ENCODE results near the gene OSCP1.

Gene OSCP1

DNA sequence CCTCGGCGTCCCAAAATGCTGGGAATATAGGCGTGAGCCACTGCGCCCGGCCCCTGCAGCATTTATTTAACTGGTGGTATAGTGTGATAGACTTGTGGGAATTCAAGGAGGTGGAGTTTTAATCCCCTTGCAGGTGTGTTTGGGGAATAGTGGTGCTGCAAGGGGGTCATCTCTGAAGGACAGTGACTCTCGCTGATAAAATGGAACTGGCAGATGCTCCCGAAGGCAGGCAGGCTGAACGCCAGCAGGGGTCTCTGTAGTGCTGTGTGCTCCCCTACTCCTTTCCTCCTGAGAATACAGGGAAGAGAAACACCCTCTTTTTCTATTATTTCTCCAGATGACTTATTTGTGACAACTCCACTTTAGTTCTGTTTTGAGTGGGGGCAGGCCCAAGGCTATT, 4.0 kb downstream of the OSCP1 start:
- peak; percentile 65 for DNase-seq

- DNase-seq, result no peak
Observed at GRCh38 chr1:36443297-36443696, 7.0 kb downstream of the OSCP1 start.

- no peak for DNase-seq
Observed at GRCh38 chr1:36442337-36442736, 7.9 kb downstream of the OSCP1 start.

- no peak for DNase-seq
Observed at GRCh38 chr1:36440646-36441045, 9.6 kb downstream of the OSCP1 start.

DNA sequence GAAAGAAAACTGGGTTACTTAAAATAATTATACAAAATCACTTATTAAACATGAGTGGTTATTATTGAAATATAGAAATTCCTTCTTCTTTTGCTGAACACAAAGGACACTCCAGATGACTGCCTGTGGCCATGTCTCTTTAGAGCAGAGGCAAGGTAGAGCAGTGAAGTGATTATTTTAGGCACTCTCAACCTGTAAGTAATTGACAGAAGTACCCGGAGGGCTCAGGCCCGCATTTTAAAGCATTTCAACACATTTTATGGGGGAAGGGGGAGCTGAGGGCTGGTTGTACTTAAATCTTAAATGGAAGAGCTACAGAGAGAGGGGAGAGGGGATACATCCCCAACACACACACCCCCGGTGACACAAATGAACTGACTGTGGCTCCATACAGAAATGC, 10.2 kb downstream of the OSCP1 start:
- DNase-seq, result no peak

DNA sequence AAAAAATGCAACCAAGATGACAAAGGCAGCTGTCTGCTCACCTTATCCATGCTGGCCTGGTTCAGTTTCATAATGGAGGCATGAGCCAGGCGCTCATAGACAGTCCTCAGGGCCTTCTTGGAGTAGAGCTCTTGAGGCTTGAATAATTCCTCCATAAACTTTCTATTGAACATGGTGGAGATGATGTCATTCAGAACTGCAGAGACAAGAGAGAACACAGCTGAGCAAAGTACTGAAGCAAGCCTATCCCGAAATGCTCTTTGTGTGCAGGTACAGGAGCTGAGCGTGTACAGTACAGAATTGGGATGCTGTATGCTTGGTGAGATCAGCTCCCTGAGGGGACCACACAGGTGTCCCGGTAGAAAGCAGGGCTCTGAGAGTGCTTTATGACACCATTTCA, 11.5 kb downstream of the OSCP1 start:
- no peak for DNase-seq

- no peak for DNase-seq
Observed at GRCh38 chr1:36436821-36437220, 13.4 kb downstream of the OSCP1 start.

DNA sequence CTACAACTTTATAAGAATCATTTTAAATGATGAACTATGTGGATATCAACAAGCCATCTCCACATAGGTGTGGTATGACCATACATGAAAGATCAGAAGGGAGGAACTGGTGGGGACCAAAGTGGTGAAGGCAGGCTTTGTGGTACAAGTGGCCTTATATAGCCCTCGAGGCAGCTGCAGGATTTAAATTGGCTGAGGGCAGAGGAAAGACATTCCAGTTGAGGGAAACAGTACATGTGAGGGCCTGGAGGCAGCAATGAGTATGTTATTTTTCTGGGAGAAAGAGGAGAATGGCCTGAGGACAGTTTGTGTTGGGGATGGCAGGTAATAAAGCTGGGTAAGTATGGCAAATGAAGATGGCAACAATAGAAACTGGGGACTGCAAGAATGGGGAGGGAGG, 17.1 kb downstream of the OSCP1 start:
- no peak for DNase-seq

- no peak for DNase-seq
Observed at GRCh38 chr1:36432616-36433015, 17.6 kb downstream of the OSCP1 start.

- DNase-seq, result no peak
Observed at GRCh38 chr1:36425791-36426190, 24.5 kb downstream of the OSCP1 start.

DNA sequence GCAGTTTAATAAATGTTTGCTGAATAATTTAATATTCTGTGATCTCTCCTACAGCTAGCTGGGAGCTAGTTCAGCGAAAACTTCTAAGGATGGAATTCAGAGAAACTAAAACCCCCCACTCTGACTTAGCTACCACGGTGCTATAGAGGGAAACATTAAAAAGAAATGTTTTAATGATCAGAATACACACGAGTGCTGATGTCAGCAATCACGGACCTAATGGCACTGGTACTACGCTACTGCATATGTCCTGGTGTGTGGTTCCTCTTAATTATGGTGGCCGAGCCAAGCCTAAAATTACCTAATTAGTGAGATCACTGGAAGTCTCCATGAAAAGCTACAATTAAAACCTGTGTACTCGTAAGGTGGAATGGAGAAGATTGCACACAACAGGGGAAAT, 28.6 kb downstream of the OSCP1 start:
- no peak for DNase-seq

GRCh38 chr1:36420836-36421317, 29.4 kb downstream of the OSCP1 start:
- DNase-seq, result peak; percentile 62

DNA sequence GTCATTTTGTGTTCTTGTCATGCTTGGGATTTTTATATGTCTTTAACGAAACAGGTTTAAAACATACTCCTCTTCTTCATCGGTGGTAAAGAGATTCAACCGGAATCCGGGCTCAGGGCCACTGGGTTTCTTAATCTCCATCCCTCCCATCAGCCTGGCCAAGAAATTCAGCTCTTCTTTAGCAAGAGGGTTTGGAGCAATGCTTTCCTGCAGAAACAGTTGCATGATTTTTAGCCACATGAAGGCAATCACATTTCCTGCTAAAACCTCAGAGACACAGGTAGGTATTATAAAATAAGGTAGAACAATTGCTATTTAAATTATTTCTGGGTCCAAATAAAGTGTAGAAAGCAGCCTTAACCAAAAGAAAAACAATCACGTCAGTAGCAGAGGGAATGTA, 29.8 kb downstream of the OSCP1 start:
- DNase-seq, result no peak

DNA sequence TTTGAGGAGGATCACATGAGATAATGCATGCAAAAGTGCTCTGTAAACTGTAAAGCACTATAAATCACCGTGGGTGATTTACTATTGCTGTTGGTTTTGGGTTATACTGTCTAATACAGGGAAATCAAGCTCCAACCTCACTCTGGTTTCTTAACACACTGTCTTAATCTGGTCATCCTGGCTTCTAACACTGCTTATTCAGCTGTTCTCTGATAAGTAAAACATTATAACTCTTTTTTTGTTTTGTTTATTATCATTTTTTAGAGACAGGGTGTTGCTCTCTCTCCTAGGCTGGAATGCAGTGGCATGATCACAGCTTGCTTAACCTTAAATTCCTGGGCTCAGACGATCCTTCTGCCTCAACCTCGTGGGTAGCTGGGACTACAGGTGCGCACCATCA, 30.7 kb downstream of the OSCP1 start:
- no peak for DNase-seq

DNA sequence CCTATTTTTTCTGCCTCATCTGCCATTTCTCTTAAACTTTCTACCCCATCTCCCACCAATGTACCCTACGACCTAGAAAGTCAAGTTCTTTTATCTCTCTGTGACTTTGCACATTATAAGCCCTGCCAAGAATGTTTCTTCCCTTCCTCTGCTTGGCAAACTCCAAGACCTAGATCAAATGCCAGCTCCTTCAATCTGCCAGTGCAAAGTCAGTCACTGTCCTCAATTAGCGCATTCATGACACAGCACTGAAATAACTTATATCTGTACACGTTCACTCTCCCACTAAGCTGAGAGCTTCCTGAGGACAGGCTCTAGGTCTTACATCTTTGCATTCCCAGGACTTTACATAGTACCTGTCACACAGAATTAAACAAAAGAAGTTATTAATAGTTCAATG, 31.1 kb downstream of the OSCP1 start:
- DNase-seq, result no peak

DNA sequence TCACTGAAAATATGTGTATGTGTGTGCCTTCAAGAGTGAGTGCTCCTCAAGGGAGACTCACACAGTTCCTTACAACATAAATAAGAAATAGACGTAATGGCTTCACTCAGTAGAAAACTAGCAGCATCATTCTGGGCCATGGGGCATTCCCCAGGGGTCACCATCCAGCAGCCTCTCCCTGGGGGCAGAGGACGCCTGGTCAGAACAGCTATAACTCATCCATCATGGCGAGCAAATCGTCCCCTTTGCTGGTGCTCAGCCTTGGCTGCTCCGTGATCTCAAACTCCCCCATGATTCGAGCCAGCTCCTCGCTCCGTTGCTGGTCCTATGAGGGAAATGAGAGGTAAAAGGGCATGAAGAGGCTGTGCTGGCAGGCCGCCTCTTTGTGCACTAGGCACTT, 32.3 kb downstream of the OSCP1 start:
- no peak for DNase-seq

- DNase-seq, result no peak
Observed at GRCh38 chr1:36415661-36416326, 34.5 kb downstream of the OSCP1 start.

GRCh38 chr1:36414384-36414783, 35.9 kb downstream of the OSCP1 start:
- DNase-seq, result no peak

DNA sequence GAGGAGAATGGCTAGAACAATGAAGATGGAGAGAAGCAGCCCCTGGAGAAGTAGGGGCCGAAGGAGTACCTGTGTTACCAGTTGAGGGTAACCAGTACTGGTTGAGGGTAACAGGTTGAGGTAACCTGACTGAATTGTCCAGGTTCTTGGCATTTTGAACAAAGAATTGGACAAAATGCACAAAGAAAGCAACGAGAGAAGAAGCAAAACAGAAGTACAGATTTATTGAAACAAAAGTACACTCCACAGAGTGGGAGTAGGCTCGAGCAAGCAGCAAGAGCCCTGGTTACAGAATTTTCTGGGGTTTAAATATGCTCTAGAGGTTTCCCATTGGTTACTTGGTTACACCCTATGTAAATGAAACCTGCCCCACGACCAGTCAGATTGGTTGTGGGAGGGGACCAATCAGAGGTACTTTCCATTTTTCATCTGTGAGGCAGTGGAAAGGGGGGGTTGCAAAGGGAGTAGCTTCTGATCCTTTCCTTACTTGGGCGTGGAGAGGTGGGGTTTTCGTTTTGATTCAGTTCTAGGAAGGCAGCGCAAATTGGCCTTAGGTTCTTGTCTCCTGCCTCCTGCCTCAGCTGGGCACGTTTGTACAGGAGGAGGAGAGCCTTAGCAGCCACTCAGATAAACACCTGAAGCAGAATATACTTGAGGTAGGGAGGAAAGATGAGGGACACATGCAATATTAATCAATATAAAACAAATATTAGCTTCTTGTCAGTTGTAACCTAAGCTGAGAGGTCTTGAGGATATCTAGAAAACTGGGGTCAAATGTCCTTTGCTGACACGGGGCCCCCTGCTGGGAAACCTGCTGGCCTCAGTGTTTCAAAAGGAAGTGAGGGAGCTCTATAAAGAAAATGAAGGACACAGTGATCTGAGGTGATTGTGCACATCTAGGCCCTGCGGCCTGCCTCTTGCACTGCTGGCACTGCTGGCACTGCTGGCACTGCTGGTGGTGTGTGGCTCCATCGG, 38.3 kb downstream of the OSCP1 start:
- DNase-seq, result no peak

DNA sequence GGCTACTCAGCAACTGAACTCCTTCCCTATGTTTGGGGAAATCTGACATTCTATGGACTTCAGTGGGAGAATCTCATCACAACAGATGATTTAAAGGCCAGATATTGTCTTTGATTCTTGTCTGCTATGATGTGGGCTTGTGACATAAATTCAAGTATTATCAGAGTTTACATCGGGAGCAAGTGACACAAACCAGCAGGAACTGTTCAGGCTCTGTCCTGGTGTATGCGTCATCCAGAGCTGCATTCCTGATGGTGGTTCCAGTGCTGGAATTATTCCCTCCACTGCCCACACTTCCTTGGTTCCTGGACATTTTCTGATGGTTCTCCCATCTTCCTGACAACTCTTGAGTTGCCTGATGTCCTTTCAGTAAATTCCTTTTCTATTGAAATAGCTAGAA, 41.8 kb downstream of the OSCP1 start:
- DNase-seq, result no peak

GRCh38 chr1:36406440-36406839, 43.8 kb downstream of the OSCP1 start:
- no peak for DNase-seq

DNA sequence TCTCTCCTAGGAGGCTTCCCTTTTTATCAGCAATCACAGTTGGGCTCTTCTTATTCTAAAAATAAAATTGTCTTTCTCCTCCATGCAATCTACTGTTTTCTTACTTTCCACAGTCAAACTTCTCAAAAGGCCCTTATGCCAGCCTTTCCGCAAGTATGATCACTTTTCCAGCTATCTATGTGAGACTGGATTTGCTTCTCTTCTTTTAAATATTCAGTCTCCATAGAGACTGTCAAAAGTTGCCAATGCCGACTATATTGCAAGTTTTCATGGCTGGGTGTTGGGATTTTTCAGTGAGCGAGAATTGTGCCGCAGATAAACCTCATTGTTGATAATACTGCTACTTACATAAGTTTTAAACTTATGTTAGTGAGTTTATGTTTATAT, 47.8 kb downstream of the OSCP1 start:
- no peak for DNase-seq

DNA sequence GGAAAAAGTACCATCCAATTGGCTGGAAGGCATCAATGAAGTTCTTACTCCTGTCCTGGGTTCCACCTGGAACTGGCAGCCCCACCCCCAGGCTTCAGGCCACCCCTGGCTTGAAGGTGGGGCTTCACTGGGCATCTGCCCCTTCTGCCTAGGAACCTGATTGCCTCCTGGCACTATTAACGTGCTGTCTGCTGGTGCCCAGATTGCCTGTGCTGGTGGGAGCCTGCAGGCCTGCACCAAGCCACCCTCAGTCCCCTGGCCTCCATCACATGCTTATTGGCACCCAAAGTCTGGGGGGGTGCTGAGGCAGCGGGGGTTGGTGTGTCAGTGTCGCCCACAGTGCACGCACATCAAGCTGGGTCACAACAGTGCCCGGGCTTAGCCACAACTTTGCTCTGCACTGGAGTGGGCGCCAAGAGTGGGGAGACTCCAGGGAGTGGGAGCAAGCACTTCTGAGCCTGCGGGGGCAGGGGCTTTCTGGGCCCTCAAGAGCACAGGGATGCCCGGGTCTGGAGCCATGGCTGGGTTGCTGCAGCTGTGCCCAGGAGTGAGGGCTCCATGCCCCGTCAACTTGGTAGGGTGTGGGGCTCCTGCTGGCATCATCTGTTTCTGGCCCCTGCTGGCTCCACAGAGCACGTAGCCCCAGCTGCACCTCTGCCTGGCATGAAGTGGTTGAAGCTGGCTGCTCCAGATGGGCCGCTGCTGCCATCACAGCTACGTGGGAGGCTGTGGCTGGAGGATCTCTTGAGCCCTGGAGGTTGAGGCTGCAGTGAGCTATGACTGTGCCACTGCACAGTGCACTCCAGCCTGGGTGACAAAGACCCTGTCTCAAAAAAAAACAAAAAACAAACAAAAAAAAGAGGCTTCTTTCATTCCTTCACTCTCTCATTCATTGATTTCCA, 48.4 kb downstream of the OSCP1 start:
- no peak for DNase-seq

Measured in NCI-H1694 treated with DMSO at 0.1 percent for 48 hours (cell line).